DND-41 (cell line): ENCODE measurements around the gene TRAF2.

Source experiments
- EZH2 ChIP-seq: IDR thresholded peaks from 3 replicates; pipeline ENCODE4 v1.6.1; 2012; ENCODE audit warnings: borderline replicate concordance, low read depth, mild to moderate bottlenecking, moderate library complexity, low read length, inconsistent platforms; ENCODE audit not compliant: severe bottlenecking
- TF ChIP-seq, protein P1 (sequence below): IDR thresholded peaks from 2 replicates; pipeline ENCODE4 v1.5.1; 2012; ENCODE audit warnings: borderline replicate concordance, low read length, moderate library complexity, mild to moderate bottlenecking; ENCODE audit not compliant: poor library complexity, severe bottlenecking; ENCODE audit errors: extremely low read depth

GRCh38 chr9:136942881-136943230, 56.5 kb downstream of the TRAF2 start:
- TF ChIP-seq, protein P1, sequence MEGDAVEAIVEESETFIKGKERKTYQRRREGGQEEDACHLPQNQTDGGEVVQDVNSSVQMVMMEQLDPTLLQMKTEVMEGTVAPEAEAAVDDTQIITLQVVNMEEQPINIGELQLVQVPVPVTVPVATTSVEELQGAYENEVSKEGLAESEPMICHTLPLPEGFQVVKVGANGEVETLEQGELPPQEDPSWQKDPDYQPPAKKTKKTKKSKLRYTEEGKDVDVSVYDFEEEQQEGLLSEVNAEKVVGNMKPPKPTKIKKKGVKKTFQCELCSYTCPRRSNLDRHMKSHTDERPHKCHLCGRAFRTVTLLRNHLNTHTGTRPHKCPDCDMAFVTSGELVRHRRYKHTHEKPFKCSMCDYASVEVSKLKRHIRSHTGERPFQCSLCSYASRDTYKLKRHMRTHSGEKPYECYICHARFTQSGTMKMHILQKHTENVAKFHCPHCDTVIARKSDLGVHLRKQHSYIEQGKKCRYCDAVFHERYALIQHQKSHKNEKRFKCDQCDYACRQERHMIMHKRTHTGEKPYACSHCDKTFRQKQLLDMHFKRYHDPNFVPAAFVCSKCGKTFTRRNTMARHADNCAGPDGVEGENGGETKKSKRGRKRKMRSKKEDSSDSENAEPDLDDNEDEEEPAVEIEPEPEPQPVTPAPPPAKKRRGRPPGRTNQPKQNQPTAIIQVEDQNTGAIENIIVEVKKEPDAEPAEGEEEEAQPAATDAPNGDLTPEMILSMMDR: no peak
- TF ChIP-seq EZH2: no peak
